Muscle of arm (tissue), 12 donors: ENCODE data around the gene SYNPO2. TPM values are rescaled to one million over a fixed set of nuclear protein-coding genes. Genes with fewer than 3 reads are reported as not detected.

Experiments
- DNase-seq: peaks from one replicate; pipeline ENCODE4 v3.0.0-alpha.2; 2013
- polyA plus RNA-seq, 12 donors: library from polyadenylated mRNA; unstranded; fragments of 120-200 nt; gene quantifications; one replicate each; pipeline ENCODE4 v1.2.1, GENCODE V29; 2013; ENCODE audit not compliant: insufficient read length in 12 of 12

The SYNPO2 gene
- polyA plus RNA-seq, 12 donors: 61.0 to 183 (median 135) TPM; not detected in 1

- DNase-seq: no peak
Measured at GRCh38 chr4:118927974-118928373, 39.3 kb downstream of the SYNPO2 start.

- no peak for DNase-seq
Measured at GRCh38 chr4:118930255-118930654, 41.6 kb downstream of the SYNPO2 start.

- DNase-seq: no peak
Measured at GRCh38 chr4:118931786-118932185, 43.1 kb downstream of the SYNPO2 start.

GRCh38 chr4:118935819-118936218 is 47.2 kb downstream of the SYNPO2 start:
- DNase-seq: no peak

- DNase-seq: no peak
Measured at GRCh38 chr4:118936406-118936805, 47.8 kb downstream of the SYNPO2 start.

GRCh38 chr4:118939169-118939783 is 50.6 kb downstream of the SYNPO2 start:
- no peak for DNase-seq

GRCh38 chr4:118941149-118941548 is 52.5 kb downstream of the SYNPO2 start:
- no peak for DNase-seq

GRCh38 chr4:118941799-118942198 is 53.1 kb downstream of the SYNPO2 start:
- DNase-seq: no peak

- DNase-seq: no peak
Measured at GRCh38 chr4:118942465-118942864, 53.8 kb downstream of the SYNPO2 start.

- DNase-seq: no peak
Measured at GRCh38 chr4:118947095-118947494, 58.4 kb downstream of the SYNPO2 start.

- no peak for DNase-seq
Measured at GRCh38 chr4:118948545-118949144, 60.0 kb downstream of the SYNPO2 start.

GRCh38 chr4:118950224-118950623 is 61.6 kb downstream of the SYNPO2 start:
- DNase-seq: no peak

- no peak for DNase-seq
Measured at GRCh38 chr4:118950929-118951570, 62.4 kb downstream of the SYNPO2 start.

GRCh38 chr4:118953276-118953675 is 64.6 kb downstream of the SYNPO2 start:
- no peak for DNase-seq

GRCh38 chr4:118954246-118954645 is 65.6 kb downstream of the SYNPO2 start:
- no peak for DNase-seq

- no peak for DNase-seq
Measured at GRCh38 chr4:118955515-118955914, 66.9 kb downstream of the SYNPO2 start.

- no peak for DNase-seq
Measured at GRCh38 chr4:118957722-118958445, 69.2 kb downstream of the SYNPO2 start.

GRCh38 chr4:118962540-118962939 is 73.9 kb downstream of the SYNPO2 start:
- DNase-seq: no peak

- DNase-seq: no peak
Measured at GRCh38 chr4:118964891-118965411, 76.3 kb downstream of the SYNPO2 start.

GRCh38 chr4:118967393-118967792 is 78.7 kb downstream of the SYNPO2 start:
- no peak for DNase-seq

- peak; percentile 49 for DNase-seq
Measured at GRCh38 chr4:118968005-118968404, 79.4 kb downstream of the SYNPO2 start.

GRCh38 chr4:118968813-118969212 is 80.2 kb downstream of the SYNPO2 start:
- no peak for DNase-seq
